ENCODE measurements around the gene PAX7.

The PAX7 gene

GRCh38 chr1:18640228-18641004 is 9.8 kb downstream of the PAX7 start:
- TF ChIP-seq EZH2 (IDR thresholded peaks at IDR 0.05; ENCODE audit: borderline replicate concordance, low read length) = no peak
- TF ChIP-seq, protein P1, sequence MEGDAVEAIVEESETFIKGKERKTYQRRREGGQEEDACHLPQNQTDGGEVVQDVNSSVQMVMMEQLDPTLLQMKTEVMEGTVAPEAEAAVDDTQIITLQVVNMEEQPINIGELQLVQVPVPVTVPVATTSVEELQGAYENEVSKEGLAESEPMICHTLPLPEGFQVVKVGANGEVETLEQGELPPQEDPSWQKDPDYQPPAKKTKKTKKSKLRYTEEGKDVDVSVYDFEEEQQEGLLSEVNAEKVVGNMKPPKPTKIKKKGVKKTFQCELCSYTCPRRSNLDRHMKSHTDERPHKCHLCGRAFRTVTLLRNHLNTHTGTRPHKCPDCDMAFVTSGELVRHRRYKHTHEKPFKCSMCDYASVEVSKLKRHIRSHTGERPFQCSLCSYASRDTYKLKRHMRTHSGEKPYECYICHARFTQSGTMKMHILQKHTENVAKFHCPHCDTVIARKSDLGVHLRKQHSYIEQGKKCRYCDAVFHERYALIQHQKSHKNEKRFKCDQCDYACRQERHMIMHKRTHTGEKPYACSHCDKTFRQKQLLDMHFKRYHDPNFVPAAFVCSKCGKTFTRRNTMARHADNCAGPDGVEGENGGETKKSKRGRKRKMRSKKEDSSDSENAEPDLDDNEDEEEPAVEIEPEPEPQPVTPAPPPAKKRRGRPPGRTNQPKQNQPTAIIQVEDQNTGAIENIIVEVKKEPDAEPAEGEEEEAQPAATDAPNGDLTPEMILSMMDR (IDR thresholded peaks at IDR 0.05; ENCODE audit: low read length) = no peak
- Histone ChIP-seq H3K36me3 (ENCODE audit: insufficient read depth, low read length) (no peaks in the 10 kb centered on the region), H3K9me3 (ENCODE audit: low read length) (no peaks in the 10 kb centered on the region), H3K4me1 (ENCODE audit: insufficient read depth, low read length, severe bottlenecking) (no peaks in the 10 kb centered on the region), H3K4me3 (ENCODE audit: low read depth, low read length, poor library complexity, severe bottlenecking) (no peak overlapping the region), H3K27me3 (ENCODE audit: insufficient read depth, low read length) (peaks cover 7% of the 10 kb centered on the region; the same call in 1 of the 2 replicates), H4K20me1 (ENCODE audit: insufficient read depth, low read length) (no peaks in the 10 kb centered on the region), H3K4me2 (ENCODE audit: low read length) (no peak overlapping the region), H3K79me2 (ENCODE audit: insufficient read depth, low read length) (no peaks in the 10 kb centered on the region), H3K9me2 (ENCODE audit: low read depth, low read length) (no peaks in the 10 kb centered on the region), H3K9ac (ENCODE audit: low read length) (no peak overlapping the region), H3K27ac (ENCODE audit: low read depth, low read length, poor library complexity, severe bottlenecking) (no peak overlapping the region), H2AFZ (ENCODE audit: low read length) (no peak overlapping the region), H3F3A (ENCODE audit: insufficient read depth, low read length) (no peaks in the 10 kb centered on the region)

DNA sequence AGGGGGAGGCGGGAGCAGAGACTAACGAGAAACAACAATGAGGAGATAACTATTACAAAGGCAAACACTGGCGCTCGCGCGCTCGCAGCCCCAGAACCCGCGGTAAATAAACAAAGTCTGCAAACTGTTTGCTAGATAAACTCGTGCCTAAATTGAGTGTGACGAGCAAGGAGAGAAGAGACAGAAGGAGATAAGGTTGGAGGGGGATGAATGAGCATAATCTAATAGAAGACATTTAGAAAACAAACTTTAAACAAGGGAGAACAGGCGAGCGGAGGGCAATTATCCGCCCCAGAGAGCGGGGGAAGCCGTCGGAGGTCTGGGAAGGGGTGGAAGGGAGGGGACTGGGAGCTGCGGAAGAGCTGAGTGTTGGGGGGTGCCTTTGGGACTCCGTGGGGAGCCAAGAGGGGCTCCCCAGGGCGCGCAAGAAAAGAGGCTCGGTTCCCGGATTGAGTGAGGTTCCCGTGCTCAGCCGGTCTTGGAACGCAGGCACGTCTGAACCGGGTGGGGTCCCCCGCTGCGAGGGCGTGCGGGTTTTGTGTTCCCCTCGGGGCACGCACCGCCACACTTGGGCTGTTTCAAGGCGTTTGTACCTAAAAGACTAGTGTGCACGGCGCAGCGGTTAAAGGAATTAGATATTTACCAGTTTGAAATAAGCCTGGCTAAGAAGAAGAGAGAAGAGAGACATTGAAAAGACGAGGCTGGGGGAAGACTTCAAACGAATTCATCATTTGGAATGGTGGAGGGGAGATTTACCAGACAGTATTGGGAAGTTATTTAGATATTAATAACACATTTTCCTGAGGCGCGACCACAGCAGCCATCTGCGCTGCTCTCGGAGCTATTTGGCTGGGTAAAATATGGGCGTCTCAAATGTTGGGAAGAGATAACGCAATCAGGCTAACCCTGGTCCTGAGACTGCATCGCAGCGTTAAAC is 10.6 kb downstream of the PAX7 start:
- H3K27me3 ChIP-seq (ENCODE audit: insufficient read depth, low read length) = peaks cover 7% of the 10 kb centered on the region; the same call in 1 of the 2 replicates
- TF ChIP-seq, protein P1 (IDR thresholded peaks at IDR 0.05; ENCODE audit: low read length) = no peak
- TF ChIP-seq EZH2 (IDR thresholded peaks at IDR 0.05; ENCODE audit: borderline replicate concordance, low read length) = no peak
- no peak overlapping the region for H3K4me2 ChIP-seq (ENCODE audit: low read length)
- H3K9ac ChIP-seq (ENCODE audit: low read length) = no peak overlapping the region
- H3F3A ChIP-seq (ENCODE audit: insufficient read depth, low read length) = no peaks in the 10 kb centered on the region
- H3K4me3 ChIP-seq (ENCODE audit: low read depth, low read length, poor library complexity, severe bottlenecking) = no peak overlapping the region
- H3K9me2 ChIP-seq (ENCODE audit: low read depth, low read length) = no peaks in the 10 kb centered on the region
- H3K9me3 ChIP-seq (ENCODE audit: low read length) = no peaks in the 10 kb centered on the region
- no peaks in the 10 kb centered on the region for H3K36me3 ChIP-seq (ENCODE audit: insufficient read depth, low read length)
- H3K4me1 ChIP-seq (ENCODE audit: insufficient read depth, low read length, severe bottlenecking) = no peaks in the 10 kb centered on the region
- no peak overlapping the region for H3K27ac ChIP-seq (ENCODE audit: low read depth, low read length, poor library complexity, severe bottlenecking)
- no peaks in the 10 kb centered on the region for H4K20me1 ChIP-seq (ENCODE audit: insufficient read depth, low read length)
- no peaks in the 10 kb centered on the region for H3K79me2 ChIP-seq (ENCODE audit: insufficient read depth, low read length)
- H2AFZ ChIP-seq (ENCODE audit: low read length) = no peak overlapping the region

- H3F3A ChIP-seq (ENCODE audit: insufficient read depth, low read length) = no peaks in the 10 kb centered on the region
- H3K4me2 ChIP-seq (ENCODE audit: low read length) = no peak overlapping the region
- H3K9me3 ChIP-seq (ENCODE audit: low read length) = no peaks in the 10 kb centered on the region
- no peak overlapping the region for H3K9ac ChIP-seq (ENCODE audit: low read length)
- no peaks in the 10 kb centered on the region for H3K9me2 ChIP-seq (ENCODE audit: low read depth, low read length)
- no peak overlapping the region for H2AFZ ChIP-seq (ENCODE audit: low read length)
- H3K27me3 ChIP-seq (ENCODE audit: insufficient read depth, low read length) = peaks cover 7% of the 10 kb centered on the region; the same call in 1 of the 2 replicates
- TF ChIP-seq, protein P1 (IDR thresholded peaks at IDR 0.05; ENCODE audit: low read length) = no peak
- no peak for TF ChIP-seq EZH2 (IDR thresholded peaks at IDR 0.05; ENCODE audit: borderline replicate concordance, low read length)
- H3K79me2 ChIP-seq (ENCODE audit: insufficient read depth, low read length) = no peaks in the 10 kb centered on the region
- H3K4me3 ChIP-seq (ENCODE audit: low read depth, low read length, poor library complexity, severe bottlenecking) = no peak overlapping the region
- no peaks in the 10 kb centered on the region for H3K36me3 ChIP-seq (ENCODE audit: insufficient read depth, low read length)
- no peaks in the 10 kb centered on the region for H4K20me1 ChIP-seq (ENCODE audit: insufficient read depth, low read length)
- H3K4me1 ChIP-seq (ENCODE audit: insufficient read depth, low read length, severe bottlenecking) = no peaks in the 10 kb centered on the region
- H3K27ac ChIP-seq (ENCODE audit: low read depth, low read length, poor library complexity, severe bottlenecking) = no peak overlapping the region
These were observed 11.8 kb downstream of the PAX7 start for GRCh38 chr1:18642278-18643095.
